Activated CD4-positive, alpha-beta T cell treated with anti-CD3 and anti-CD28 coated beads for 36 hours (primary cell): Measurements from ENCODE around the gene METTL25B. TPM values are rescaled to one million over a fixed set of nuclear protein-coding genes. Genes with fewer than 3 reads are reported as not detected.
A peak's percentile ranks its signal among the peaks of the same experiment; 100 is the strongest.
"Not testable (repeated sequence)": the region's sequence is repeated elsewhere in the genome, so short reads cannot be mapped to it uniquely, and the experiment has no call there.

Experiments
- ATAC-seq: fragments of 200-7000 bp; cut with Tn5 transposase; one replicate; pipeline ENCODE4 v1.10.0; 2021; ENCODE audit warnings: mild to moderate bottlenecking, moderate library complexity
- CTCF ChIA-PET: fragments of 350-600 bp; sonication (Branson Sonifier 250); formaldehyde crosslinking; loops from one replicate; lab custom pipeline; 2021; ENCODE audit warnings: antibody characterized with exemption; lab: Charles Lee
- POLR2A ChIA-PET: fragments of 350-600 bp; sonication (Branson Sonifier 250); formaldehyde crosslinking; loops from one replicate; lab custom pipeline; 2021; ENCODE audit warnings: antibody characterized with exemption, inconsistent platforms; lab: Charles Lee
- DNase-seq: peaks from one replicate; pipeline ENCODE4 v3.0.0-alpha.2; 2020
- H3K27ac Mint-ChIP-seq: one replicate; pipeline ENCODE4 v1.8.0; 2021; ENCODE audit warnings: mixed read lengths
- H3K27me3 Mint-ChIP-seq: one replicate; pipeline ENCODE4 v1.8.0; 2021; ENCODE audit warnings: mixed read lengths
- H3K36me3 Mint-ChIP-seq: one replicate; pipeline ENCODE4 v1.8.0; 2021; ENCODE audit warnings: low read depth, mixed read lengths
- H3K4me1 Mint-ChIP-seq: one replicate; pipeline ENCODE4 v1.8.0; 2021; ENCODE audit warnings: mixed read lengths
- H3K4me3 Mint-ChIP-seq: one replicate; pipeline ENCODE4 v1.8.0; 2021; ENCODE audit warnings: mild to moderate bottlenecking, moderate library complexity, mixed read lengths
- H3K9me3 Mint-ChIP-seq: one replicate; pipeline ENCODE4 v1.8.0; 2021; ENCODE audit warnings: low read depth, mixed read lengths
- intact Hi-C, 2 experiments: fragments of 100-400 bp; cut with DNase I in 1 of 2; cut with micrococcal nuclease in 1 of 2; formaldehyde crosslinking; loops; one replicate each; pipeline versions ENCODE4 v1.14.2 to v1.15.1; 2022 to 2024; cut with DNase I, micrococcal nuclease
- total RNA-seq, 2 experiments: library from RNA; stranded (reverse); gene quantifications; one replicate each; pipeline ENCODE4 v1.2.3, GENCODE V29; 2021

METTL25B gene
- total RNA-seq, 2 experiments from 2014 or later: 31.0 to 40.5 TPM

DNA sequence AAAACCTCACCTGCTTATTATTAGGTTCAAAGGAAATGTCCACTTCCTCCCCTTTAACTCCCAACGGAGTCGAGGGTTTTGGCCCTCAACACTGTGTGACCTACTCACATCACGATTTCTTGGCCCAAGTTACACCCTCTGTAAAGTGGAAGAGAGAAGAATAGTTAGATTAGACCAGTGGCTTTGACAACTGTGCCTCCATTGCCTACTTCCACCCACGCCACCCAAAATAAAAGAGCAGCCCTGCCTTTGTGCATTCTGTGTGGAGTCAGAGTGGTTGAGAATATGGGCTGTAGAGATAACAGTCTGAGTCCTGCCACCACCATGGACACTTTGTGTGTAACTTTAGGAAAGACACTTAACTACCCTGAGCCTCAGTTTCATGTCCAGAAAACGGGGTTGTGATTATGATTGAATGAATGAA is 27.3 kb downstream of the METTL25B start:
- intact Hi-C loops: no loop called here
- Mint-ChIP-seq H3K27ac (no peak overlapping the region), H3K36me3 (peaks cover 4% of the 10 kb centered on the region), H3K4me1 (peaks cover 12% of the 10 kb centered on the region), H3K27me3 (no peaks in the 10 kb centered on the region), H3K9me3 (no peaks in the 10 kb centered on the region), H3K4me3 (no peak overlapping the region)
- ChIA-PET POLR2A (no interaction called here), CTCF (interaction anchor here (1.5 to 6.3 kb wide), 3 partner anchors 15 to 66 kb away, joined by 4 to 79 read pairs (median 5); partner anchors contain the start of genes ISG20L2, METTL25B and MRPL24)
- DNase-seq (no peak), ATAC-seq (no peak)

DNA sequence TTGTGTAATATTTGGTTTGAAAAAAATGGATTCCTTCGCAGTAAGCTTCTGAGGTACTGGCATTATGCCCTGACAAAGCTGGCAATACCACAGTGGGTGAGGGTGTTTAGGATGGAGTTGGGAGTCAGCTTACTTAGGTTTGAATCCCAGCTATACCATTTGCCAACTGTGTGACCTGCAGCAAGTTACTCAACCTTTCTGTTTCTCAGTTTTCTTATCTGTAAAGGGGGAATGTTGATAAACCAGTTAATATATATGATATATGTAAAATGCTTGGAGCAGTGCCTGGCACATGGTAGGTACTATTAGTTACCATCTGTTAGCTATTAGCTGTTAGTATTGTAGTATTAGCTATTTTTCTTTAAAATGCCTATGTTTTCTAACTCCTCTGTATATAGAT is 28.1 kb downstream of the METTL25B start:
- DNase-seq: no peak
- no peaks in the 10 kb centered on the region for H3K36me3 Mint-ChIP-seq
- H3K4me1 Mint-ChIP-seq: peaks cover 12% of the 10 kb centered on the region
- H3K4me3 Mint-ChIP-seq: no peak overlapping the region
- CTCF ChIA-PET: interaction anchor here (1.5 to 6.3 kb wide), 3 partner anchors 16 to 67 kb away, joined by 4 to 79 read pairs (median 5); partner anchors contain the start of genes ISG20L2, METTL25B and MRPL24
- no peaks in the 10 kb centered on the region for H3K9me3 Mint-ChIP-seq
- no peak overlapping the region for H3K27ac Mint-ChIP-seq
- POLR2A ChIA-PET: interaction anchor here (0.5 kb wide), 1 partner anchor 14 kb away, joined by 4 read pairs; no protein-coding TSS in a partner anchor
- intact Hi-C loops: no loop called here
- H3K27me3 Mint-ChIP-seq: no peaks in the 10 kb centered on the region
- ATAC-seq: no peak

DNA sequence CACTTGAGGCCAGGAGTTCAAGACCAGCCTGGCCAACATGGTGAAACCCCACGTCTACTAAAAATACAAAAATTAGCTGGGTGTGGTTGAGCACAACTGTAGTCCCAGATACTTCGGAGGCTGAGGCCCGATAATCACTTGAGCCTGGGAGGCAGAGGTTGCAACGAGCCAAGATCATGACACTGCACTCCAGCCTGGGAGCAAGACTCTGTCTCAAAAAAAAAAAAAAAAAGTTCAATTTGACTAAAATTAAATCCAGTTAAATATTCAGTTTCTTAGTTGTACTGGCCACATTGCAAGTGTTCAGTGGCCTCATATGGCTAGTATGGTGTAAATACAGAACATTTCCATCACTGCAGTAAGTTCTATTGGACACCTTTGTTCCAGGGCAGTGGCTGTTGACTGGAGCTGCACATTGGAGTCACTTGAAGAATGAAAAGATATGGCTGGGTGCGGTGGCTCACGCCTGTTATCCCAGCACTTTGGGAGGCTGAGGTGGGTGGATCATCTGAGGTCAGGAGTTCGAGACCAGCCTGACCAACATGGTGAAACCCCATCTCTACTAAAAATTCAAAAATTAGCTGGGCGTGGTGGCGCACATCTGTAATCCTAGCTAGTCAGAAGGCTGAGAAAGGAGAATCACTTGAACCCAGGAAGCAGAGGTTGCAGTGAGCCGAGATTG is 29.4 kb downstream of the METTL25B start:
- H3K27me3 Mint-ChIP-seq, intact Hi-C loops: not testable (repeated sequence)

GRCh38 chr1:156760092-156760795 is 32.0 kb downstream of the METTL25B start:
- ATAC-seq (no peak), DNase-seq (no peak)
- Mint-ChIP-seq H3K9me3 (no peaks in the 10 kb centered on the region), H3K36me3 (no peaks in the 10 kb centered on the region), H3K4me1 (peaks cover 4% of the 10 kb centered on the region), H3K4me3 (no peak overlapping the region), H3K27ac (no peak overlapping the region), H3K27me3 (no peaks in the 10 kb centered on the region)
- intact Hi-C loops: loop anchor here in 1 of 2 experiments (10.0 kb wide), 1 partner anchor 375 kb away; the partner anchor contains the start of gene ETV3
- ChIA-PET CTCF (interaction anchor here (1.0 to 1.2 kb wide), 2 partner anchors 32 to 35 kb away, joined by 5 read pairs; partner anchors contain the start of genes ISG20L2 and METTL25B), POLR2A (interaction anchor here (0.7 to 1.0 kb wide), 2 partner anchors 8 to 45 kb away, joined by 3 read pairs; no protein-coding TSS in a partner anchor)

More for the DNA sequence above, 29.4 kb downstream of the METTL25B start:
- H3K9me3 Mint-ChIP-seq, H3K27ac Mint-ChIP-seq, H3K4me3 Mint-ChIP-seq, ATAC-seq, H3K36me3 Mint-ChIP-seq, DNase-seq, CTCF ChIA-PET: not testable (repeated sequence)
- POLR2A ChIA-PET: interaction anchor here (0.7 kb wide), 1 partner anchor 29 kb away, joined by 4 read pairs; the partner anchor contains the start of genes ISG20L2 and METTL25B
- H3K4me1 Mint-ChIP-seq: peaks cover 11% of the 10 kb centered on the region

DNA sequence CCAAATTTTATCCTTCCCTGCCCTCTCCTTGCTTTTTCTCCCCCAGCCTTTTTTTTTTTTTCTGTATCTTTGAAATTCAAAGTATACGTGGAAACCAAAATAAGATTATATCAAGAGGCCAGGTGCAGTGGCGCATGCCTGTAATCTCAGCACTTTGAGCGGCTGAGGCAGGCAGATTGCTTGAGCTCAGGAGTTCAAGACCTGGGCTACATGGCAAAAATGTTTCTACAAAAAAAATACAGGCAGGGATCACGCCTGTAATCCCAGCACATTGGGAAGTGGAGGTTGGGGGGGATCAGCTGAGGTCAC is 32.5 kb downstream of the METTL25B start:
- Mint-ChIP-seq H3K27me3 (no peaks in the 10 kb centered on the region), H3K36me3 (no peaks in the 10 kb centered on the region), H3K27ac (no peak overlapping the region), H3K9me3 (no peaks in the 10 kb centered on the region), H3K4me1 (peaks cover under 1% of the 10 kb centered on the region), H3K4me3 (no peak overlapping the region)
- intact Hi-C loops: loop anchor here in 1 of 2 experiments (10.0 kb wide), 1 partner anchor 374 kb away; the partner anchor contains the start of gene ETV3
- ChIA-PET POLR2A (interaction anchor here (0.7 to 1.0 kb wide), 2 partner anchors 9 to 45 kb away, joined by 3 read pairs; no protein-coding TSS in a partner anchor), CTCF (interaction anchor here (1.0 to 1.2 kb wide), 3 partner anchors 11 to 35 kb away, joined by 4 to 5 read pairs (median 5); partner anchors contain the start of genes ISG20L2 and METTL25B)
- no peak for DNase-seq
- no peak for ATAC-seq

DNA sequence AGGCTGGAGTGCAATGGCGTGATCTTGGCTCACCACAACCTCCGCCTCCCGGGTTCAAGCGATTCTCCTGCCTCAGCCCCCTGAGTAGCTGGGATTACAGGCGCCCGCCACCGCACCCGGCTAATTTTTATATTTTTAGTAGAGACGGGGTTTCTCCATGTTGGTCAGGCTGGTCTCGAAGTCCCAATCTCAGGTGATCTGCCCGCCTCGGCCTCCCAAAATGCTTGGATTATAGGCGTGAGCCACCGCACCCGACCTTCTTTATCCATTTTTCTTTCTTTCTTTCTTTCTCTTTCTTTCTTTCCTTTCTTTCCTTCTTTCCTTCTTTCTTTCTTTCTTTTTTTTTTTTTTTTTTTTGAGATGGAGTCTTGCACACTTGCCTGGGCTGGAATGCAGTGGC is 36.9 kb downstream of the METTL25B start:
- not testable (repeated sequence) for H3K9me3 Mint-ChIP-seq, H3K4me3 Mint-ChIP-seq, DNase-seq, H3K27ac Mint-ChIP-seq, H3K27me3 Mint-ChIP-seq, ATAC-seq
- intact Hi-C loops: loop anchor here (5.0 to 10.0 kb wide), 3 partner anchors 78 to 713 kb away; partner anchors contain the start of genes ETV3 (in 1 of the 2), LAMTOR2 (in 1 of the 2) and UBQLN4 (in 1 of the 2)
- Mint-ChIP-seq H3K4me1 (peaks cover 19% of the 10 kb centered on the region), H3K36me3 (peaks cover 14% of the 10 kb centered on the region)
- POLR2A ChIA-PET: interaction anchor here (1.1 kb wide), 1 partner anchor 24 kb away, joined by 5 read pairs; the partner anchor contains the start of gene MRPL24
- CTCF ChIA-PET: interaction anchor here (0.9 to 8.9 kb wide), 3 partner anchors 13 to 38 kb away, joined by 3 to 128 read pairs (median 6); partner anchors contain the start of genes ISG20L2, METTL25B and MRPL24

- Mint-ChIP-seq H3K4me3 (no peak overlapping the region), H3K27ac (no peak overlapping the region), H3K4me1 (peaks cover 24% of the 10 kb centered on the region), H3K9me3 (no peaks in the 10 kb centered on the region), H3K27me3 (no peaks in the 10 kb centered on the region), H3K36me3 (peaks cover 19% of the 10 kb centered on the region)
- POLR2A ChIA-PET: interaction anchor here (0.8 to 2.2 kb wide), 3 partner anchors 14 to 75 kb away, joined by 5 to 20 read pairs (median 6); partner anchors contain the start of genes HDGF and MRPL24
- CTCF ChIA-PET: interaction anchor here (0.7 to 8.9 kb wide), 4 partner anchors 14 to 38 kb away, joined by 3 to 128 read pairs (median 11); partner anchors contain the start of genes HDGF, ISG20L2, METTL25B and MRPL24
- DNase-seq (no peak), ATAC-seq (no peak)
- intact Hi-C loops: loop anchor here (2.0 to 10.0 kb wide), 5 partner anchors 49 to 713 kb away; partner anchors contain the start of genes ETV3 (in 1 of the 2), LAMTOR2 (in 1 of the 2), SMG5 (in 1 of the 2) and UBQLN4 (in 1 of the 2)
Measured at GRCh38 chr1:156765666-156766065, 37.4 kb downstream of the METTL25B start.

DNA sequence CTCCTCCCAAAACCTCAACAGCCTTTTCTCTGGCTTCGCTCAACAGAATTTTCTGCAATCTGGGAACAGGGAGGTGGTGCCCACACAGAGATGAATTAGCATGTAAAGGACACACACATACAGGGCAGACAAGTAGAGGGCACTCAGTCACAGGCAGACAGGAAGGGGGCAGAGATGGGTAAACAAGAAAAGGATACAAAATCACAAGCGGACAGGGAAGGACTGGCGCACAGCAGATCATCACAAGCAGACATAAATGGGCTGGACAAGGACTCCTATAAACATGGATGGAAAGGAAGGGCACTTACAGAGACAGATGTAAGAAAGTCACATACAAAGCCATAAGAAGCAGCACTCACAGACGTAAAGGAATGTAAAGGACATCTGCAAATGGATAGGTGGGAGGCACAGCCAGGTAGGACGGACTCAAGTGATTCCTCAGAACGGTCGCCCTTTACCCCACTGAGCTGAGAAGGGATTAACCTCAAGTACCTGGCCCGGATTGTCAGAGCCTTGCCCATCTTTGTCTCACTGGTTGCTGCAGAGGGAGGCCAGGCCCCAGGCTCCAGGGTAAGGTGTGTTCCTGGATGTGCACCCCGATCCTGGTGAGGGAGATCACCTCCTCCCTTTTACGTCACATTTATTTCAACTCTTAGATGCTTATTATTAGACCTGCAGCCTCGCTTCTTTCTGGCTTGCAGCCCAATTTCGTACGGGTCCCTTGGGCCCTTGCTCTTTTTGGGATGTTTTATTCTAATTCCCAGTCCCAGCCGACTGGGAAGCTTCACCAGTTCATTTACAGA is 38.2 kb downstream of the METTL25B start:
- intact Hi-C loops: loop anchor here (1.0 to 10.0 kb wide), 14 partner anchors 15 to 714 kb away; partner anchors contain the start of genes HDGF (in 2 of the 2), ISG20L2 (in 2 of the 2), METTL25B (in 2 of the 2) and MRPL24 (in 2 of the 2)
- DNase-seq (no peak), ATAC-seq (peak; percentile 3)
- Mint-ChIP-seq H3K4me1 (peaks cover 32% of the 10 kb centered on the region), H3K4me3 (no peak overlapping the region), H3K27me3 (no peaks in the 10 kb centered on the region), H3K9me3 (no peaks in the 10 kb centered on the region), H3K36me3 (peaks cover 26% of the 10 kb centered on the region), H3K27ac (no peak overlapping the region)
- CTCF ChIA-PET: interaction anchor here (0.5 to 8.9 kb wide), 15 partner anchors 14 to 265 kb away, joined by 3 to 128 read pairs (median 3); partner anchors contain the start of genes HDGF, ISG20L2, METTL25B and MRPL24
- POLR2A ChIA-PET: interaction anchor here (0.6 to 3.0 kb wide), 8 partner anchors 15 to 263 kb away, joined by 4 to 42 read pairs (median 6); partner anchors contain the start of genes HDGF, ISG20L2, METTL25B and MRPL24

DNA sequence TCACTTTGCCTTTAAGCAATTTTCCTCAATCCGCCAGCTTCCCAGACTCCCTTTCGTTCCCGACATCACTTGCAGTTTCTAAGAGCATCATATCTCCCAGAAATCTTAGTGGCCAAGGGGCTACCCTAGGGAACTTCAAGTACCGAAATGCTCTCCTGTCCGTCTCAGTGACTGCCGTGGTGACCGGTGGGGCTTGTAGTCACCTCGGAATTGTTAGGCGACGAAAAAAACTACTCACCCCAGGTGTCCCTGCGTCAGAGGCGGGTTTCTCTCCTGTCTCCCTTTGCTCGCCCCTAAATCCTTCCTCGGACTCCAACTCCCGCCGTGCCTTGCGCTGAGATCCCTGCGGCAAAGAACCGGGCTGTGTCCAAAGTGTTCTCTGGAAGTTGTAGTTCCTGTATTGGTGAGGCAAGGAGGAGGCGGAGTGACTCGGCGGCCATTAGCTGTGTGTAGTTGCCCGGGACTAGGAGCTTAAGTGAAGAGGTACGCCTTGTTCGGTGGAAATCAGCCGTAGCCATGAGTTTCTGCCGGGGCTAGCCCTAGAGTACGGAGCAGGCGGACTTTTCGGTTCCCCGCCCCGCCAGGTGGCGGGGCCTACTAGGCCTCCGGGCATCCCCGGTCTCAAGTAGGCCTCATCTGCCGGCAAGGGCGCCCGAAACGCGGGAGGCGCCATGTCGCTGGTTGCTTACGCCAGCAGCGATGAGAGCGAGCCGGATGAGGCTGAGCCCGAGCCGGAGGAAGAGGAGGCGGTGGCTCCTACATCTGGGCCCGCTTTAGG is 39.0 kb downstream of the METTL25B start, which contains the start of gene PRCC:
TSS of gene PRCC (plus strand) at position 435 of the 778 bp plus-strand sequence. CDS start at position 672, 237 bp downstream.
- CTCF ChIA-PET: interaction anchor here (0.5 to 8.9 kb wide), 14 partner anchors 14 to 266 kb away, joined by 3 to 128 read pairs (median 4); partner anchors contain the start of genes HDGF, ISG20L2, METTL25B and MRPL24
- ATAC-seq (peak; percentile 96), DNase-seq (peak; percentile 98)
- Mint-ChIP-seq H3K27ac (no peak within 1 kb of the TSS), H3K36me3 (peaks cover 30% of the 10 kb centered on the region), H3K9me3 (no peaks in the 10 kb centered on the region), H3K27me3 (no peaks in the 10 kb centered on the region), H3K4me1 (peaks cover 35% of the 10 kb centered on the region), H3K4me3 (no peak within 1 kb of the TSS)
- intact Hi-C loops: loop anchor here (1.0 to 10.0 kb wide), 14 partner anchors 16 to 715 kb away; partner anchors contain the start of genes HDGF (in 2 of the 2), ISG20L2 (in 2 of the 2), METTL25B (in 2 of the 2) and MRPL24 (in 2 of the 2)
- POLR2A ChIA-PET: interaction anchor here (0.6 to 3.0 kb wide), 7 partner anchors 16 to 264 kb away, joined by 3 to 42 read pairs (median 5); partner anchors contain the start of genes HDGF, ISG20L2, METTL25B and MRPL24
